H9 (cell line): ENCODE results near the gene IGF2BP3. TPM values are rescaled to one million over a fixed set of nuclear protein-coding genes. Genes with fewer than 3 reads are reported as not detected.

Experiments used
- DNase-seq: peaks from one replicate; pipeline ENCODE4 v3.0.0-alpha.2; 2017
- H2AFZ ChIP-seq: one replicate; pipeline ENCODE4 v1.6.1; 2013; ENCODE audit warnings: mild to moderate bottlenecking, low read length, control low read depth, moderate library complexity
- H2AK5ac ChIP-seq: 2 replicates; pipeline ENCODE4 v1.6.1; 2013; ENCODE audit warnings: low read length, control low read depth, mixed read lengths; ENCODE audit not compliant: insufficient read length
- H2BK120ac ChIP-seq: one replicate; pipeline ENCODE4 v1.6.1; 2013; ENCODE audit warnings: low read depth, mild to moderate bottlenecking, low read length, control low read depth, inconsistent platforms; ENCODE audit not compliant: poor library complexity, severe bottlenecking
- H2BK12ac ChIP-seq: 2 replicates; pipeline ENCODE4 v1.6.1; 2013; ENCODE audit warnings: low read length, control low read depth, mixed read lengths, low read depth; ENCODE audit not compliant: insufficient read length
- H2BK15ac ChIP-seq: 2 replicates; pipeline ENCODE4 v1.6.1; 2013; ENCODE audit warnings: low read depth, low read length, control low read depth
- H2BK20ac ChIP-seq: one replicate; pipeline ENCODE4 v1.6.1; 2013; ENCODE audit warnings: low read depth, mild to moderate bottlenecking, low read length, control low read depth, inconsistent platforms; ENCODE audit not compliant: poor library complexity, severe bottlenecking
- H2BK5ac ChIP-seq: 2 replicates; pipeline ENCODE4 v1.6.1; 2013; ENCODE audit warnings: low read length, control low read depth, mixed read lengths; ENCODE audit not compliant: insufficient read length
- H3K14ac ChIP-seq: 2 replicates; pipeline ENCODE4 v1.6.1; 2013; ENCODE audit warnings: low read length, control low read depth; ENCODE audit not compliant: insufficient read depth
- H3K18ac ChIP-seq: 2 replicates; pipeline ENCODE4 v1.6.1; 2013; ENCODE audit warnings: low read depth, mild to moderate bottlenecking, mixed read lengths, low read length, control low read depth; ENCODE audit not compliant: insufficient read length
- H3K23ac ChIP-seq: 2 replicates; pipeline ENCODE4 v1.6.1; 2013; ENCODE audit warnings: low read length, control low read depth, mixed read lengths, low read depth; ENCODE audit not compliant: insufficient read length
- H3K23me2 ChIP-seq: 2 replicates; pipeline ENCODE4 v1.6.1; 2013; ENCODE audit warnings: low read depth, mild to moderate bottlenecking, mixed read lengths, low read length, control low read depth; ENCODE audit not compliant: insufficient read length, poor library complexity, severe bottlenecking
- H3K27ac ChIP-seq: 2 replicates; pipeline ENCODE4 v1.5.1; 2013; ENCODE audit warnings: low read length, control low read depth, mixed read lengths, low read depth; ENCODE audit not compliant: insufficient read length
- H3K27me3 ChIP-seq: 2 replicates; pipeline ENCODE4 v1.6.1; 2013; ENCODE audit warnings: low read length, control low read depth, inconsistent platforms; ENCODE audit not compliant: insufficient read depth
- H3K4ac ChIP-seq: 2 replicates; pipeline ENCODE4 v1.6.1; 2013; ENCODE audit warnings: low read depth, mild to moderate bottlenecking, control low read depth, inconsistent platforms, low read length, moderate library complexity
- H3K4me1 ChIP-seq: 2 replicates; pipeline ENCODE4 v1.6.1; 2013; ENCODE audit warnings: low read length, control low read depth, inconsistent platforms; ENCODE audit not compliant: insufficient read depth
- H3K4me2 ChIP-seq: 2 replicates; pipeline ENCODE4 v1.6.1; 2013; ENCODE audit warnings: low read length, control low read depth, mixed read lengths; ENCODE audit not compliant: insufficient read length, insufficient read depth
- H3K56ac ChIP-seq: 2 replicates; pipeline ENCODE4 v1.6.1; 2013; ENCODE audit warnings: low read depth, mild to moderate bottlenecking, mixed read lengths, low read length, control low read depth; ENCODE audit not compliant: insufficient read length
- H3K79me1 ChIP-seq: 2 replicates; pipeline ENCODE4 v1.6.1; 2013; ENCODE audit warnings: low read depth, mild to moderate bottlenecking, moderate library complexity, low read length, control low read depth, inconsistent platforms; ENCODE audit not compliant: insufficient read depth, poor library complexity, severe bottlenecking
- H3K79me2 ChIP-seq: 2 replicates; pipeline ENCODE4 v1.6.1; 2013; ENCODE audit warnings: low read length, control low read depth, inconsistent platforms; ENCODE audit not compliant: insufficient read depth
- H3K9ac ChIP-seq: 2 replicates; pipeline ENCODE4 v1.6.1; 2013; ENCODE audit warnings: low read length, control low read depth, mixed read lengths; ENCODE audit not compliant: insufficient read length; ENCODE audit errors: extremely low read depth
- H3K9me3 ChIP-seq: one replicate; pipeline ENCODE4 v1.6.1; 2013; ENCODE audit warnings: low read depth, low read length, inconsistent platforms; ENCODE audit not compliant: control insufficient read depth
- H3T11ph ChIP-seq: one replicate; pipeline ENCODE4 v1.6.1; 2013; ENCODE audit warnings: mild to moderate bottlenecking, low read length, control low read depth, inconsistent platforms
- H4K20me1 ChIP-seq: one replicate; pipeline ENCODE4 v1.6.1; 2013; ENCODE audit not compliant: control insufficient read depth, insufficient read length, insufficient read depth
- H4K5ac ChIP-seq: 2 replicates; pipeline ENCODE4 v1.6.1; 2013; ENCODE audit warnings: low read depth, mild to moderate bottlenecking, mixed read lengths, low read length, control low read depth; ENCODE audit not compliant: insufficient read length
- H4K8ac ChIP-seq: replicated peaks from 2 replicates; pipeline ENCODE4 v1.6.1; 2013; ENCODE audit warnings: low read length, control low read depth, mixed read lengths, low read depth; ENCODE audit not compliant: insufficient read length
- H4K91ac ChIP-seq: 2 replicates; pipeline ENCODE4 v1.6.1; 2013; ENCODE audit warnings: low read depth, mild to moderate bottlenecking, moderate library complexity, mixed read lengths, low read length, control low read depth; ENCODE audit not compliant: insufficient read length
- H3K27ac Mint-ChIP-seq, 3 experiments: 2 replicates in 2 of 3; 3 replicates in 1 of 3; pipeline ENCODE4 v1.8.0; 2020 to 2021; ENCODE audit warnings: mixed read lengths in 3 of 3, mild to moderate bottlenecking in 1 of 3, moderate library complexity in 1 of 3
- H3K27me3 Mint-ChIP-seq: 2 replicates; pipeline ENCODE4 v1.8.0; 2021; ENCODE audit warnings: low read depth, mild to moderate bottlenecking, moderate library complexity, mixed read lengths
- H3K36me3 Mint-ChIP-seq, 3 experiments: 2 replicates in 2 of 3; 3 replicates in 1 of 3; pipeline ENCODE4 v1.8.0; 2020 to 2021; ENCODE audit warnings: low read depth in 3 of 3, mixed read lengths in 3 of 3; ENCODE audit not compliant: insufficient read depth in 1 of 3
- H3K4me1 Mint-ChIP-seq, 2 experiments: 2 replicates each; pipeline ENCODE4 v1.8.0; 2020; ENCODE audit warnings: mixed read lengths in 2 of 2
- H3K4me3 Mint-ChIP-seq, 2 experiments: 2 replicates in 1 of 2; 3 replicates in 1 of 2; pipeline ENCODE4 v1.8.0; 2020 to 2021; ENCODE audit warnings: mild to moderate bottlenecking in 2 of 2, mixed read lengths in 2 of 2, moderate library complexity in 1 of 2
- H3K9me3 Mint-ChIP-seq, 2 experiments: 2 replicates in 1 of 2; 3 replicates in 1 of 2; pipeline ENCODE4 v1.8.0; 2020; ENCODE audit warnings: mild to moderate bottlenecking in 2 of 2, mixed read lengths in 2 of 2, moderate library complexity in 1 of 2
- WGBS: extraction: QIAGEN DNeasy Blood & Tissue Kit; methylation state at CpG from one replicate; pipeline ENCODE4 v1.1.7; 2013; ENCODE audit warnings: missing lambda C conversion rate, low lambda C conversion rate, mixed read lengths; ENCODE audit not compliant: insufficient read length; ENCODE audit errors: extremely low coverage; 5-methylcytosine and 5-hydroxymethylcytosine counted together
- total RNA-seq: library from RNA; stranded (reverse); gene quantifications from 2 replicates; pipeline ENCODE4 v1.2.1, GENCODE V29; 2021
- TF ChIP-seq, protein P1 (sequence below): fragments of 200-600 bp; sonication (generic); conservative IDR thresholded peaks from 3 replicates; pipeline ENCODE4 v1.8.0; 2021; ENCODE audit warnings: antibody characterized with exemption, mild to moderate bottlenecking

Gene IGF2BP3
- total RNA-seq, 1 experiment from 2014 or later, result 197 TPM

DNA sequence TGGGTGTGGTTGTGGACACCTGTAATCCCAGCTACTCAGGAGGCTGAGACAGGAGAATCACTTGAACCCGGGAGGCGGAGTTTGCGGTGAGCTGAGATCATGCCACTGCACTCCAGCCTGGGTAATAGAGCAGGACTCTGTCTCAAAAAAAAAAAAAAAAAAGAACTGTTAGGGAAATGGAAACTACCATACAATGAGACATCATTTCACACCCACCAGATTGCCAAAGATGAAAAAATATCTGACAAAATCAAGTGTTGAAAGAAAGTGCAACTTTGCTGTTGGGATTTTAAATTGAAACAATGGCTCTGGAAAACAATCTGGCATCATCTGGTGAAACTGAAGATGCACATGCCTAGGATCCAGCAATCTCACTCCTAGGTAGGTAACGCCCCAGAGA lies 187.2 kb downstream of the IGF2BP3 start:
- no peak overlapping the region for H2BK5ac ChIP-seq
- no peak overlapping the region for H3K27ac Mint-ChIP-seq
- H3K79me2 ChIP-seq, result no peaks in the 10 kb centered on the region
- WGBS, result no CpG with 5 or more reads among the region's 4 CpGs
- H3K56ac ChIP-seq, result no peak overlapping the region
- H3K4me2 ChIP-seq, result no peak overlapping the region
- H3K23ac ChIP-seq, result no peak overlapping the region
- DNase-seq, result no peak
- H3K23me2 ChIP-seq, result no peaks in the 10 kb centered on the region
- H3K27ac ChIP-seq, result no peak overlapping the region
- H2BK15ac ChIP-seq, result no peak overlapping the region
- H3K4ac ChIP-seq, result no peak overlapping the region
- no peak overlapping the region for H2AK5ac ChIP-seq
- H2AFZ ChIP-seq, result no peak overlapping the region
- H4K5ac ChIP-seq, result no peak overlapping the region
- H3K4me3 Mint-ChIP-seq, result no peak overlapping the region
- no peaks in the 10 kb centered on the region; a peak in 1 of 5 replicates for H3K9me3 Mint-ChIP-seq
- H2BK20ac ChIP-seq, result no peak overlapping the region
- H3K27me3 Mint-ChIP-seq, result no peaks in the 10 kb centered on the region
- no peaks in the 10 kb centered on the region for H3K9me3 ChIP-seq
- H3K4me1 Mint-ChIP-seq, result peaks cover 8 to 14% of the 10 kb centered on the region in 2 experiments
- TF ChIP-seq, protein P1, sequence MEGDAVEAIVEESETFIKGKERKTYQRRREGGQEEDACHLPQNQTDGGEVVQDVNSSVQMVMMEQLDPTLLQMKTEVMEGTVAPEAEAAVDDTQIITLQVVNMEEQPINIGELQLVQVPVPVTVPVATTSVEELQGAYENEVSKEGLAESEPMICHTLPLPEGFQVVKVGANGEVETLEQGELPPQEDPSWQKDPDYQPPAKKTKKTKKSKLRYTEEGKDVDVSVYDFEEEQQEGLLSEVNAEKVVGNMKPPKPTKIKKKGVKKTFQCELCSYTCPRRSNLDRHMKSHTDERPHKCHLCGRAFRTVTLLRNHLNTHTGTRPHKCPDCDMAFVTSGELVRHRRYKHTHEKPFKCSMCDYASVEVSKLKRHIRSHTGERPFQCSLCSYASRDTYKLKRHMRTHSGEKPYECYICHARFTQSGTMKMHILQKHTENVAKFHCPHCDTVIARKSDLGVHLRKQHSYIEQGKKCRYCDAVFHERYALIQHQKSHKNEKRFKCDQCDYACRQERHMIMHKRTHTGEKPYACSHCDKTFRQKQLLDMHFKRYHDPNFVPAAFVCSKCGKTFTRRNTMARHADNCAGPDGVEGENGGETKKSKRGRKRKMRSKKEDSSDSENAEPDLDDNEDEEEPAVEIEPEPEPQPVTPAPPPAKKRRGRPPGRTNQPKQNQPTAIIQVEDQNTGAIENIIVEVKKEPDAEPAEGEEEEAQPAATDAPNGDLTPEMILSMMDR, result no peak
- no peaks in the 10 kb centered on the region for H3K79me1 ChIP-seq
- no peaks in the 10 kb centered on the region for H3K27me3 ChIP-seq
- no peak overlapping the region for H2BK120ac ChIP-seq
- H3K36me3 Mint-ChIP-seq, result no peaks in the 10 kb centered on the region
- H3K4me1 ChIP-seq, result no peaks in the 10 kb centered on the region
- H3K14ac ChIP-seq, result no peak overlapping the region
- H3K9ac ChIP-seq, result no peak overlapping the region
- no peak overlapping the region for H4K91ac ChIP-seq
- no peak overlapping the region for H3K18ac ChIP-seq
- no peaks in the 10 kb centered on the region for H4K20me1 ChIP-seq
- H3T11ph ChIP-seq, result no peak overlapping the region
- no peak overlapping the region for H4K8ac ChIP-seq
- H2BK12ac ChIP-seq, result no peak overlapping the region
